CD4-positive, alpha-beta T cell treated with Interferon alpha-2 for 1 hour (primary cell): ENCODE data around the gene CCDC88C.
A peak's percentile ranks its signal among the peaks of the same experiment; 100 is the strongest.

Experiments
- DNase-seq, 2 donors: peaks; one replicate each; pipeline ENCODE4 v3.0.0-alpha.2; 2020 to 2022

CCDC88C gene

DNA sequence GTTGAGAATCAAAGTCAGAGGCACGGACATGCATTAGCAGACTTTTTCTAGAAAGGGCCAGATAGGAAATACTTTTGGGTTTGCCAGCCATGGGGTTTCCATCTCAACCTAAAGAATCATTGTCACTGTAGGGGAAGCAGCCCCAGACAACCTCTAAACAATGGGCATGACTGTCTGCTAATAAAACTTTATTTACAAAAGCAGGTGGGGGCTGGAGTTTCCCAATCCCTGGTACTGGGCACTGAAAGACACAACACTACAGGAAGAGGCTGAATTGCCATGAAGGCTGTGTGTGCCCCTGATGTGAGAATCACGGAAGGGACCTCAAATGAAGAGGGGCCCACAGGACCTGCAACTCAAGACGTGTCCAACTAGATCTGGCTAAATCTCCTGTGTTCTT, 111.1 kb downstream of the CCDC88C start:
- no peak for DNase-seq

DNA sequence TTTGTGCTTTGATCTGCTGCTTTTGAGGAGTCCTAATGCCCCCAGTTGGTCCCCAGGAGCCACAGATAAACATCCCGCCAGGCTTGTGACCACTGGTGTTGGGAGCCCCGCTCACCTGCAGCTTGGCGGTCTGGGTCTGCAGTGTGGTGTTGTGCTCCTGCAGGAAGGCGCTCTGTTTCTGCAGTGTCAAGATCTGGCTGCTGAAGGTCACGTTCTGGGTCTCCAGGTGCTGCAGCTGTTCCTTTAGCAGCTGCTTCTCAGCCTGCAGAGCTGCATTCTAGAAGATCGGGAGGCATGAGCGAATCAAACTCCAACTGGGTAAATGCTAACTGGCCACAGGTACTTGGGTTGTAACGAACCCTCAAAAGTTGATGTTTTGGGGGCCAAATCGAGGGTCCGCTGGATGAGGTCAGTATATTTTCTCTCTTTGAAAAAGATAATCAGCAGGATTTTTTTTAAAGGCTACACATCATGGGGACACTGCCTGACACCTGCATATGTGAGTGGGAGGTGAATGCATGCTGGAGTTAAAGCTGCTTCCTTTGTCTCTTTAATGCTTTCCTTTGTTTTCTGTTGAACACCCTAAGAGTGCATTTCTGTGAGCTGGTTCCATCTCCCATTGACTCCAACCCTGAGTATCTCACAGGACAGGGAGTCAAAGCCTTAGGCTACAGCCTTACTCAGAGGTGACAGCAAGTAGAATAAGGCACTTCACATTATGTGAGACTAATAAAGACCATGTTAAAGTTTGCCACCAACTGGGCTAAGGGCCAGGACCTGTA, 111.8 kb downstream of the CCDC88C start:
- DNase-seq: no peak

DNA sequence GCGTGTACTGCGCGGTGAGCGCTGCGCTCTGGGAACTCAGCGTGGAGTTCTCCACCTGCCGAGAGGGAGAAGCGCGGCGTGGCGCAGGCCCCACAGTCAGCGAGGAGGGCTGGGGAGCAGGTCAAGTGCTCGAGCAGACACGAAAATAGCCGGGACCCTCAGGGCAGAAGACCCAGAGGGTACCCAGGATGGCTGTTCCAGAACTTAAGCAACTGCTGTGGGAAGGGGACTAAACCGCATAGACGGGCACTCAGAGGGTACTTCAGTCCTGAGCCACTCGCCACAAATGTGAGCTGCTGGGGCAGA, 113.7 kb downstream of the CCDC88C start:
- DNase-seq: no peak

DNA sequence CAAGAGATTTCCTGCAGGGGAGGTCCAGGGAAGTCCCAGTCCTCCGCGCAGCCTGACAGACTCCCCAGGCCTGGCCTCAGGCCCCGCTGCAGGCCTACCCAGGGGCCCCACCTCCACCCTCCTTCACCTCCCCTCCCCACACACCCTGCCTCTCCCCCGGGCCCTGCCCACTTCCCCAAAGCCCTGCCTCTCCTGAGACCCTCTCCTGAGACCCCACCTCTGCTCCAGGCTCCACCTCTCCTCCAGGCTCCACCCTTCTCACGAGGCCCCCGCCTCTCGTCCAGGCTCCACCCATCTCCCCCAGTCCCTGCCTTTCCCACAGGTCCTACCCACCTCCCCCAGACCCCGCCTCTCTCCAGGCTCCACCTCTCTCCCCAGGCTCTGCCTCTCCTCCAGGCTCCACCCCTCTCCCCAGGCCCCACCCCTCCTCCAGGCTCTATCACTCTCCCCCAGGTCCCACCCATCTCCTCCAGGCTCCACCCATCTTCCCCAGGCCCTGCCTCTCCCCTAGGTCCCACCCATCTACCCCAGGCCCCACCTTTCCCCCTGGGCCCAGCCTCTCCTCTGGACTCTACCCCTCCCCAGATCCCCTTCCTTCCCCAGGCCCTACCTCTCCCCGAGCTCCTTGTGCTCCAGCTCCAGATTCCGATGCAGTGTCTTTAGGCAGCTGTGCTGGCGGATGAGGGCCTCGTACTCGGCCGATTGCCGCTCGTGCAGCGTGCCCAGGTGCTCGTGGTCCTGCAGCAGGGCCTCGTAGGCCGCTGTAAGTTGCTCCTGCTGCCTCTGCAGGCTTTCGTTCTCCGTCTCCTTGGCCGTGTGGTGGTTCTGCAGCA, 114.3 kb downstream of the CCDC88C start:
- peak; percentile 61 to 70 for DNase-seq

DNA sequence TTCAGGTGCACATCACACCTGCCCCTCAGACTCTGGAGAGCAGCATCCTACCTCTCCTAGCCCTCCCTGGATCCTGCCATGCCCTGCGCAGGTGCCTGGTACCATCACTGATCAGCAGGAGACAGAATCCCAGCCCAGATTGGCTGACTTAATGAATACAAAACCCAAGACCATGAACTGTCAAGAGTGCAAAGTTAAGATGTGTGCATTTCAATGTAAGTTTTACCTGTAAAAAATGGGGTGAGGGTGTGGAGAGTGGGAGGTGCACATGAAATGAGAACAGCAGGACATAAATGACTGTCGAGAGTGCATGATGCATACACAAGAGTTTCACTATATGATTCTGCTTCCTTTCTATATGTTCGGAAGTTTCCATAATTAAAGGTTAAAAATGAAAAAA, 115.2 kb downstream of the CCDC88C start:
- DNase-seq: no peak

DNA sequence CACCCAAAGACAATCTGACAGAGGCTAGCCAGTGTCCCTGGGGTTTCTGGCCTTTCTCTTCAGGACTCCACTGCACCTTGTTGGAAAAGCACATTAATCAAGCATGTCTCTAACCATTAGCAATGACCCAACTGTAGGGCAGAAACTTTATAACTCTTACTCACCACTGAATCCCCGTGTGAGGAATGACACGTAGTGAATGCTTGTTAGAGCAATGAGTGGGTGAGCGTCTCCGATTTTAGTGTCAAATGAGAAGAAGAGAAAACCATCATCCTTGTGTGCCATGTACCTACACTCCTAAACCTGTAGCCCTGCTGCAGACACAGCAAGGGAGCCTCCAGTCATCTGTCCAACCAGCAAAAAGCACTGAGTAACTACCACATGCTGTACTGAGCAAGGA, 116.7 kb downstream of the CCDC88C start:
- no peak for DNase-seq

DNA sequence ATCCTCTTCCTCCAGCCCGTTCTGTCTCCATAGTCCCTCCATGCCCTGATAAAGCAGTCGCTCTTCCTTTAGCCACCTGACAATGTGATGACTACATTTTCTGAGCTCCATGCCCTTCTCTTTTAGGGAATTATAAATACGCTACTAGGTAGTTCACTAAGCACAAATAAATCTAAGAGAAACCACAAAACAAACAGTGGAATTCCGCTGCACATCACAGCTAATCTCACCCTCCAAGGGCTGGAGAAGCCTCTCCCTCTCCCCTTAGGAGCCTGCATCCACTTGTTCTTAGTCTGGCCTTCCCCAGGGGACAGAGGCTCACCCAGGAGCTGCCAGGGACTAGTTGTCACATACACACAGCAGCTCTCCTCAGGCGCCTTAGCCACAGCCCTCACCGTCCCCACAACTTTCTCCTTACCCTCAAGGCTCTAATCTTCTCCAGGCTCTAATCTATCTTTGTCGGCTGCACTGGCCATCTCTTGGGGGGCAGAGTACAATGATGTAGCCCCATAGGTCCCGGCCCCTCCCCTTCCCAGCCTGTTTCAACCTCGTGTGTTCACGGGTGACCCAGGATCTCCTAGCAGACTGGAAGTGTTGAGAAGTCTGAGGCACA, 117.2 kb downstream of the CCDC88C start:
- DNase-seq: no peak

DNA sequence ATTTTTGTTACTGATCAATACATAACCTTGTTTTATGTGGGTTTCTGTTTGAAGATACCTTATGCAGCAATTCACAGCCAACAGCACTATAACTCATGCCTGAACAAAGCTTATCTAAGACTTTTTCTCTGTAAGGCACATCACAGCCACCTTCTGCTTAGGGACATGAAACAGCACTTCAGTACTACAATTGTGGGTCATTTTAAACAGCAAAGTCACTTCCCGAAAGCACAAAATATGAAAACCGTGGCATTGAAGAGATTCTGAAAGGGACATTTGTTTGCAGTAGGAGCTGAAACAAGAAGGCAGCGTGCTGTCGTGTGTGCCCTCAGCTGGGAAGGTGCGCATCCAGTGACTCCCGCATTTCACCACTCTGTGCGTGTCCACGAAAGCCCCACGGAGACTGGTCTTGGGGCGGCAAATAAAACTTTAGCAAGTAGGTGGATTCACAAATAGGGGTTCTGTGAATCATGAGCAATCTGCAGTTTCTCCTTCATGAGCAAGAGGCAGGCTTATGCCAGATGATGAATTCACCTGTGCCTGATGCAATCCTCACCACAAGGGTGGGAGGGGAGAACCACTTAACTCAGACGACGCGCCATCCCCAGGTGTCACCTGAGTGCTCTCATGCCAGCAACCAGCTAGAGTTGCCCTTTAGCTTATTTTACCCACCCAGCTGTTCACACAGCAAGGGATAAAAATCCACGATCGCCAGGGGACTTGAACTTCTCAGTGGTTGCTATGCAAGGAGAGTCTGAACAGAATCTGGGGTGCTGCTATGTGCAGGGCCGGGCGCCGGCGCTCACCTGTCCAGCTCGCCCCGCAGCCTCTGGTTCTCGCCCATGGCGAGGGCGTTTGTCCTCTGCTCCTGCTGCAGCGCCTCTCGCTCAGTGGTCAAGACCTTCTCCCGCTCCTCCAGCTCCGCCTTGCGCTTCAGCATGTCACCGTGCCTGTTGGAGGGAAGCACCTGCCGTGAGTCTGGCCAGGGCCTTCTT, 118.2 kb downstream of the CCDC88C start:
- DNase-seq: no peak

DNA sequence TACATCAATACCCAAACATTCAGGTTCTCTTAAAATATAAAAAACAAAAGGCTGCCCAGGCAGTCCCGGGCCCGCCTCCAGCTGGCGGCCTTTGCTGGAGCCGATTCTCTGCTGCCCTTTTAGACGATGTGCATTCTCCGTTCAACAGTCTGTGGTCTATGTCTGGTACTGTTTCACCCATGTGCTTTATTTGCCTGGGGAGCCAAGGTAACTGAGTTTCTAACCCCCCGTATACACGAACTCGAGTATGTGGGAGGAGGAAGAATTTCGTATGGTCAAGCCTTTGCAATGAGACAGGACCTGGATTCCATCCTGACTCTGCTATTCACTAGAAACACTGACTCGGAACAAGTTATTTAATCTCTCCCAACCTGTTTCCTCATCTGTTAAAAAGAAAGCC, 119.0 kb downstream of the CCDC88C start:
- no peak for DNase-seq

DNA sequence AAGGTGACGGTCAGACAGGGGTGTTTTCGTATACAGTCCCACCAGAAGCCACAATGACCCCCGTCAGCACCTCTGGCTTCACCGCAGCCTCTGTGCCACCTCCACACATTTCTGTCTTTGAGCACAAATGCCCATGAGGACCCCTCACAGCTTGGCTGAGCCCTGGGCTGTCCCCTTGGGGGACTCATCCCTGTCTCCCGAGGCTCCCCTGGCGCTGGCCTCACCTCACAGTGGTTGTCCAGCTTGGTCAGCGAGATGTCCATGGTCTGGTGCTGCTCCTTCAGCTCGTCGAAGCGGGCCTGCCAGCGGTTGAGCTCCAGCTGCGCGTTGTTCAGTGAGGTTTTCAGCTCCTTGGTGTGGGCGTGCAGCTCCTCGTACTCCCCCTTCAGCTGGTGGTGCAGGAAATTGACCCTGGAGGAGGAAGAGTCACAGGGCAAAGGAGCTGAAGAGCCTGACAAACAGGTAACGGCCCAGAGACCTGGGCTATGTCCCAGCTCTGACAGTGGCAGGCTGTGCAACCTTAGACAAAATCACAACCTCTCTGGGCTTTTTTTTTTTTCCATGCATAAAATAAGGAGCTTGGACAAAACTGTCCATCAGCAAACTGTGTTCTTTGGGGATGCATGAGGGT, 120.4 kb downstream of the CCDC88C start:
- DNase-seq: no peak

DNA sequence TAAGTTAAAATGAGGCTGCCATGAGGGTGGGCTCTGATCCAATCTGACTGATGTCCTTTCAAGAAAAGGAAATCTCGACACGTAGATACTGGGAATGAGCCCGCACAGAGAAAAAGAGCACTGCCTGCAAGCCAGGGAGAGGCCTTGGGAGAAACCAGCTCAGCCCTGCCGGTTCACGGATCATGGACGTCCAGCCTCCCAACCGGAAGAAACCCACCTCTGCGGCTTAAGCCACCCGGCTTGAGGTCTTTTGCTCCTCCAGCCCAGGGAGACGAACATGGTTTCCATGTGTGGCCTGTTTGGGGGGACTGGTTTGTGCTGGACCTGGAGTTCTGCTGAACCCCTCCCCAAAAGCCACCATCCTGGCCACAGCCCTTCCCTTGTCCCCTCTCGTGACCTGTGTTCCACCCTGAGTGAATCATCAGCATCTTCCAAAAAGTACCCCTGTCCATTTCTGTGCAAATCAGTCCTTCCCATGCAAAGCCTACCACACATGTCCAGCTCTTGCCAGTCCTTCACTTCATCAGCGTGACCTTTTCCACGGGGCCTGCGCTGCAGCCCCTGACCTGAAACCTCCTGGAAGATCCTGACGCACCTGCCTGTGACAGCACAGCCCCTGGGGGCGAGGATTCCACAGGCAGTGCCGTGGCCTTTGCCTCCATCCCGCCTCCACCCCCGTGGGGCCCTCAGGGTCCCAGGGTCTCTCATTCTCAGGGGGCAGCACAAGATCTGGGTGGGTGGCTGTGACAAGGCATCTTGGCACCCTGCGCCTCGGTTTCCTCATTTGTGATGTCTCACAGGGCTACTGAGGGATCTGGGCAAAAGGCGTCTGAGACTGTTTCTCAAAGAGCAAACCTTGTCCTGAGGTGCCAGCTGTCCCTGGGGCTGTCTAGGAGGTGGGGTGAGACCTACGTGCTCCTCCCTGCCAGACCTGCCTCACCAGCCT, 121.5 kb downstream of the CCDC88C start:
- no peak for DNase-seq

DNA sequence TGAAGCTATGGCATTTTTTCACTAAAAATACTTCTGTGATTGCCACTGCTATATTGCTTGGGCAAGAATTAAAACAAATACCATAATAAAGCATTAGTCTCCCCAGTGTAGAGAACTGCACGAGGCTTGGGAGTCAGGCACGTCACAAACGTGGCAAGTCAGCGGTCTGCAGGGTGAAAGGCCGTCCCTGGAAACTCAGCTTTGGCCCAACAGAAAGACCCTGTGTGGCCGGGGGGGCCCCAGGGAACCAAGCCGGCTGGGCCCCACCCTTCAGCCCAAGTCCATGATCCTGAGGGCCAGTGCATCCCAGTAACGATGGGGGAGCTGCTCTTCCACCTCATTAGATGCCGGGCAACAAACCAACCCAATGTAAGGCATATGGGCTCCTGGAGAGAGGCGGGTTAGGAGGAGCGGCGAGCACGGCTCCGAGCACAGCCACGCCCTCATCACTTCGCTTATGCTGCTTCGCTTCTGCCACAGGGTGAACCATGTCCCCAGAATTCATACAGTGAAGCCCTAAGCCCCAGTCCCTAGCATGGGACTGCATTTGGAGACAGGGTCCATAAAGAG, 122.3 kb downstream of the CCDC88C start:
- DNase-seq: no peak

DNA sequence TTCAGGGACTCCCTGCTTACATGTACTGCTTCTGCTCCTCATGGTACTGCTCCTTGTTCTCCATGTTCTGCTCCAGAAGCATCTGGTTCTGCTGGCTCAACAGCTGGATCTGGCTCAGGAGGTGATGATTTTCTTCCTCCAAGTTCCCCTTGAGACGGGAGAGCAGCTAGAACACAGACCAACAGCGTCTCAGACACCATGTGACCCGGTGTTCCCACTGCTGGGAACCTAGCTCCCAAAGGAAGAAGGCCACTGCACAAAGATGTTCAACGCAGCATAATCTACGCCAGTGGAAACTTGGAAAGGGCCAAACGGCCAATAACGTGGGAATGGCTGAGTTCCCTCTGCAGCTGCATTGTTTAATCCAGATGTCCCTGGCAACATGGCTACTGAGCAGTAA, 123.5 kb downstream of the CCDC88C start:
- DNase-seq: no peak

DNA sequence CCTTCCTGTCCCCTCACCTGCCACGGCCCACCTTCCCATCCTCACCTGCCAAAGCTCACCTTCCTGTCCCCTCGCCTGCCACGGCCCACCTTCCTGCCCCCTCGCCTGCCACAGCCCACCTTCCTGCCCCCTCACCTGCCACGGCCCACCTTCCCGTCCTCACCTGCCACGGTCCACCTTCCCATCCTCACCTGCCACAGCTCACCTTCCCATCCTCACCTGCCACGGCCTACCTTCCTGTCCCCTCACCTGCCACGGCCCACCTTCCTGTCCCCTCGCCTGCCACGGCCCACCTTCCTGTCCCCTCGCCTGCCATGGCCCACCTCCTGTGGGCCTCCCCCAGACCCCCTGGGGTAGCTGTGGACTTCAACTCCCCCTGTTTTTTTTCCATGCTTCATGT, 124.3 kb downstream of the CCDC88C start:
- DNase-seq: no peak

DNA sequence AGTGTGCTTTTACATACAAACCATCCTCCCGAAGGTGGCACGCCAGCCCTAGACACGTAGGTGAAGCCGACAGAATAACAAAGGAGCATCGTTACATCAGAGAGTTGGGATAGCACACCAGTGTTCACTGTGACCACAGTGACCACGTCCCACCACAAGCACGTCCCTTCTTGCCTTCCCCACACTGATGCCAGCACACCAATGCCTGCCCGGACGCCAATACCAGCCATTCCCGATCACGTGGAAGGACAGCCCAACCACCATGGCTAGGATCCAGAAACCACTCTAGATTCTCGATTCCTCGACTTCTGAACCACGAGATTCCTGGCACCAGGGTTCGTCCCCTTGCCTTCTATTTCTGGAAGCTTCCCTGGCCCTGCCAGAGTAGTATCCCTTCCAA, 125.1 kb downstream of the CCDC88C start:
- DNase-seq: no peak

DNA sequence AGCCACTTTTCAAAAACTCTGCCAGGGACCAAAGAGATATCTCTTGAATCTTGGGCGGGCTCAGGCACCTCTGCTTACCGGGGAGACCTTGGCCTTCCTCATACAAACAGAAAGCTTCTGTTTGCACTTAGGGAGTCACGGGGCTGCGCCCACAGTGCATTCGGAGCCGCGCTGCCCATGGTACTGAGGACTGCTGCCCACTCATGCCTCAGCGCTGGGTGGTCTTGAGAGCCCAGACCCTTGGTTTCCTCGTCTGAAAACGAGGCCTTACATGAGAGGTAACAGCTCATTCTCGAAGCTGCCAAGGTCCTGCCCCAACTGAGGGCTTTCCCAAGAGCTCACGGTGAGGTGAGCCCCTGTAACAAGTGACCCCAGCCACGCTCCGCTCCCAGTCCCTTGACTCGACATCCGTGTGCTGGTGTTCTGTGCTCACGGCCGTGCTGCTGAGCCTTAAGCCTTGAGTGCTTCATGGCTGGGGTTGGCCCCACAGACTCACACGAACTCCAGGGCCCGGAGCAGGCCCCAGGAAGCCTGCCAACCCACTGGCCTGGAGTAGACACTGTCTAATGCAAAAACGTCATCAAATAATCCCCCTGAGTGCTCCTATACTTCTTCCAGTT, 125.7 kb downstream of the CCDC88C start:
- no peak for DNase-seq

DNA sequence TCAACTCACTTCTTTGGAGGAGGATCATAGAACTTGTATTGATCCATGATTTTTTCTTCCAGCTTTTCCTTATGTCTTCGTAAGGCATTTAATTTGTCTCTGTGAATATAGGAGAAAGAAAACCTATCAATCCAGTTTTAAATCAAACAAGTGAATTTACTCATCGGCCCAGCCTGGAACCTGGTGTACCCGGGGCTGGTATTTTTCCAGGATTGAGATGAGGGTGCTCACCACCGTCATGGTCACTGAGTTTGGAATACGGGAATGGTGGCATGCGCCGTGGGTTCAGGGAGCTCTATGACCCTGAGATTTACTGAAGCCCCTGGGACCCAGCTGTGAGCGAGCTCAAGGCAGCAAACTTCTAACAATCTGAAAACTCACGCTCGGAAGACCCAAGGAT, 126.6 kb downstream of the CCDC88C start:
- no peak for DNase-seq

DNA sequence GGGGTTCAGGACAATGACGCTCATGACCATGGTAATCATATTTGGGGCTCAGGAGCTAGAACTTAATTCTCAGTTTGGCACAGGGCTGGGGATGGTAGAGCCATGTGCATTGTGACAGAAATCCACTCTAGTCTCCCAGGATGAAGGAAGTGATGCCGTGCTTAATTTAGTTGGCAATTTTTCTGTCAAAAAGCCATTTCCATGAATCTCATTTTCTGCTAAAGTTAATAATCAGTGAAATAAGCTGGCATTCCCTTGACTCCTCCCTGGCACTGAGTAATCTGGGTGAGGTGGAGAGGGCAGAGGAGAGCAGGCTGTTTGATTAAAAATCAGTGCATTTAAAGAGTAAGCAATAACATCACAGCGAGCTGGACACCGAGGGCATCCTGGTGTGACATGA, 128.2 kb downstream of the CCDC88C start:
- no peak for DNase-seq

DNA sequence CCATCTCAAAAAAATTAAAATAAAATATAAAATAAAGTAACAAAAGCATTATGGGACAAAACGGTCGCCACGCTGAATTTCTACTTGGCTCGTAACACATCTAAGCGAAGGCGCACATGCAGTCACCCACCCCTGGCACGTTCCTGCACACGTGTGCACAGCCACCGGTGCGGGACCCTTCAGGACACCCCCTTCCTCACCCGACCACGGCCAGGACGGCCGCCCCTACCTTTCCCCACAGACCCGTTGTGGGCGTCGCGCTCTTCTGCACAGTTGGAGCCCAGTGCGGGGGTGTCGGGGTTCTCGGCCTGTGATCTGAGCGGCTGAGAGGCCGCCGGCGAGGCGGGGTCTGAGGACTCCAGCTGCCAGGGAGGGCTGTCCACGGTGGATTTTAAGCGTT, 128.7 kb downstream of the CCDC88C start:
- DNase-seq: no peak

DNA sequence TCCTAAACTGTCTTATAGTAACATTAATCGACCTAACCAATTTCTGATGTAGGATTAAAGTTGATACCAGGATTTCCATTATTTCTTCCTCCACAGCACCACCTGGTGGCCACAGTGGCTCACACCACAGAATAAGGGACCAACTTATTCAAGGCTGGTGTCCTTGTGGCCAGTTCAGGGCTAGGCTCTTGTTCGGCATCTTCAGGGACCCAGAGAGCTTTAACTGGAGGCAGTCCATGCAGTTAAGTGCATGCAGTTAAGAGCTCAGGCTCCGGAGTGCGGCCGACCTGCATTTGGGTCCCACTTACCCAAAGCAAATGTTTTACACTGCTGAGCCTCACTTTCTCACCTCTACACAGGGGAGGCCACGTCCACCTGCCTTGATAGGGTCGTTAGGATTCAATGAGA, 131.1 kb downstream of the CCDC88C start:
- DNase-seq: peak; percentile 71 to 83
